HEK293T (cell line): ENCODE measurements around the gene NKAPD1.

Source experiments
- ARNT ChIP-seq: fragments of 450-650 bp; IDR thresholded peaks from 2 replicates; pipeline ENCODE4 v1.6.1; 2017; ENCODE audit warnings: mild to moderate bottlenecking
- BHLHE40 ChIP-seq: fragments of 450-650 bp; IDR thresholded peaks from 2 replicates; pipeline ENCODE4 v1.6.1; 2016; ENCODE audit warnings: mild to moderate bottlenecking, moderate library complexity, borderline replicate concordance
- CTBP1 ChIP-seq: fragments of 450-650 bp; IDR thresholded peaks from 2 replicates; pipeline ENCODE4 v1.6.1; 2016; ENCODE audit warnings: borderline replicate concordance
- ELF4 ChIP-seq: fragments of 450-650 bp; IDR thresholded peaks from 2 replicates; pipeline ENCODE4 v1.6.1; 2017; ENCODE audit warnings: antibody characterized with exemption
- FOXA1 ChIP-seq: fragments of 450-650 bp; IDR thresholded peaks from 2 replicates; pipeline ENCODE4 v1.6.1; 2016; ENCODE audit warnings: mild to moderate bottlenecking
- FOXK2 ChIP-seq: fragments of 450-650 bp; IDR thresholded peaks from 2 replicates; pipeline ENCODE4 v1.6.1; 2016; ENCODE audit warnings: mild to moderate bottlenecking
- FOXM1 ChIP-seq: fragments of 450-650 bp; IDR thresholded peaks from 2 replicates; pipeline ENCODE4 v1.6.1; 2017; ENCODE audit warnings: mild to moderate bottlenecking, borderline replicate concordance
- HDGF ChIP-seq: fragments of 450-650 bp; IDR thresholded peaks from 2 replicates; pipeline ENCODE4 v1.6.1; 2017; ENCODE audit warnings: antibody characterized with exemption, borderline replicate concordance
- LEF1 ChIP-seq: fragments of 450-650 bp; IDR thresholded peaks from 2 replicates; pipeline ENCODE4 v1.6.1; 2017; ENCODE audit warnings: mild to moderate bottlenecking, borderline replicate concordance
- NFRKB ChIP-seq: fragments of 450-650 bp; IDR thresholded peaks from 2 replicates; pipeline ENCODE4 v1.6.1; 2016; ENCODE audit warnings: mild to moderate bottlenecking, moderate library complexity
- SP1 ChIP-seq: fragments of 450-650 bp; IDR thresholded peaks from 2 replicates; pipeline ENCODE4 v1.6.1; 2017
- SUZ12 ChIP-seq: fragments of 450-650 bp; IDR thresholded peaks from 2 replicates; pipeline ENCODE4 v1.6.1; 2016; ENCODE audit warnings: mild to moderate bottlenecking
- TARDBP ChIP-seq: fragments of 450-650 bp; IDR thresholded peaks from 2 replicates; pipeline ENCODE4 v1.6.1; 2016
- ZNF384 ChIP-seq: fragments of 450-650 bp; IDR thresholded peaks from 2 replicates; pipeline ENCODE4 v1.6.1; 2016

DNA sequence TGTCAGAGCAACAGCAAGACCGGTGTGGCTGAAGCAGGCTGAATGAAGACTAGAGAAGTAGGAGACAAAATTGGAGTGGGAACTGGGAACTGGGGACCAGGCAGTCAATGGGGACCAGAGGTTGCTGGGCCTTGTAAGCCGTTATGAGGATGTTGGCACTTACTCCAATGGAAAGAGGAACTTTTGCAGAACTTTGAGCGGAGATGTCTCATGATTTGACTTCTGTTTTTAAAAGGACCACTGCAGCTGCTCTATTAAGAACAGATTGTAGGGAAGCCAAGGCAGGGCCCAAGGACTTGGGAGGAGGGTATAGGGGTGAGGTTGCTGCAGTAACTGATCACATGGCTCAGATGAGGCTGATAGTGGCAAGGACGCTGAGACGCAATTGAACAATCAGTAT, 55.6 kb downstream of the NKAPD1 start:
- no peak for TF ChIP-seq NFRKB
- TF ChIP-seq HDGF = no peak
- no peak for TF ChIP-seq SP1
- TF ChIP-seq ELF4 = no peak
- no peak for TF ChIP-seq SUZ12
- no peak for TF ChIP-seq ARNT
- TF ChIP-seq FOXA1 = no peak
- no peak for TF ChIP-seq FOXK2
- TF ChIP-seq TARDBP = no peak
- TF ChIP-seq BHLHE40 = no peak
- TF ChIP-seq FOXM1 = no peak
- no peak for TF ChIP-seq ZNF384
- TF ChIP-seq CTBP1 = no peak
- TF ChIP-seq LEF1 = no peak
